HS-27A (cell line): Measurements from ENCODE around the gene PLA2G4D.

ENCODE experiments used
- DNase-seq: peaks from one replicate; pipeline ENCODE4 v3.0.0-alpha.2; 2012; ENCODE audit warnings: low read depth, missing footprints

Gene PLA2G4D

GRCh38 chr15:42053914-42054313 lies 40.4 kb downstream of the PLA2G4D start:
- no peak for DNase-seq

- no peak for DNase-seq
Observed at GRCh38 chr15:42053010-42053409, 41.4 kb downstream of the PLA2G4D start.

- DNase-seq = no peak
Observed at GRCh38 chr15:42050484-42051255, 43.7 kb downstream of the PLA2G4D start.

- DNase-seq = no peak
Observed at GRCh38 chr15:42048821-42049200, 45.6 kb downstream of the PLA2G4D start.

- no peak for DNase-seq
Observed at GRCh38 chr15:42048080-42048820, 46.1 kb downstream of the PLA2G4D start.

- no peak for DNase-seq
Observed at GRCh38 chr15:42046597-42046996, 47.8 kb downstream of the PLA2G4D start.

GRCh38 chr15:42045211-42045615 lies 49.1 kb downstream of the PLA2G4D start:
- no peak for DNase-seq

GRCh38 chr15:42042602-42043400 lies 51.6 kb downstream of the PLA2G4D start:
- DNase-seq = no peak

GRCh38 chr15:42038401-42038800 lies 56.0 kb downstream of the PLA2G4D start:
- DNase-seq = no peak

- no peak for DNase-seq
Observed at GRCh38 chr15:42037656-42038055, 56.7 kb downstream of the PLA2G4D start.

GRCh38 chr15:42036966-42037365 lies 57.4 kb downstream of the PLA2G4D start:
- no peak for DNase-seq

GRCh38 chr15:42036112-42036905 lies 58.1 kb downstream of the PLA2G4D start:
- DNase-seq = no peak

- DNase-seq = no peak
Observed at GRCh38 chr15:42035435-42035761, 59.0 kb downstream of the PLA2G4D start.

GRCh38 chr15:42034628-42035434 lies 59.5 kb downstream of the PLA2G4D start:
- DNase-seq = no peak

- no peak for DNase-seq
Observed at GRCh38 chr15:42033214-42033873, 61.0 kb downstream of the PLA2G4D start.

- DNase-seq = no peak
Observed at GRCh38 chr15:42032376-42033213, 61.8 kb downstream of the PLA2G4D start.

- DNase-seq = no peak
Observed at GRCh38 chr15:42031198-42031915, 63.0 kb downstream of the PLA2G4D start.

- no peak for DNase-seq
Observed at GRCh38 chr15:42027521-42027920, 66.8 kb downstream of the PLA2G4D start.

GRCh38 chr15:42024303-42024702 lies 70.1 kb downstream of the PLA2G4D start:
- DNase-seq = no peak
